Activated naive CD8-positive, alpha-beta T cell treated with anti-CD3 and anti-CD28 coated beads, Interleukin-2, amount 50 U/mL, for 16 hours (primary cell): ENCODE results near the gene MYL4.
A peak's percentile ranks its signal among the peaks of the same experiment; 100 is the strongest.
"Not testable (repeated sequence)": the region's sequence is repeated elsewhere in the genome, so short reads cannot be mapped to it uniquely, and the experiment has no call there.

Experiments used
- DNase-seq: peaks from one replicate; pipeline ENCODE4 v3.0.0-alpha.2; 2020; ENCODE audit warnings: low read depth, low spot score

MYL4 gene

GRCh38 chr17:47243737-47244598 is 34.8 kb downstream of the MYL4 start:
- DNase-seq = no peak

GRCh38 chr17:47244697-47245096 is 35.5 kb downstream of the MYL4 start:
- no peak for DNase-seq

GRCh38 chr17:47246120-47246519 is 37.0 kb downstream of the MYL4 start:
- no peak for DNase-seq

DNA sequence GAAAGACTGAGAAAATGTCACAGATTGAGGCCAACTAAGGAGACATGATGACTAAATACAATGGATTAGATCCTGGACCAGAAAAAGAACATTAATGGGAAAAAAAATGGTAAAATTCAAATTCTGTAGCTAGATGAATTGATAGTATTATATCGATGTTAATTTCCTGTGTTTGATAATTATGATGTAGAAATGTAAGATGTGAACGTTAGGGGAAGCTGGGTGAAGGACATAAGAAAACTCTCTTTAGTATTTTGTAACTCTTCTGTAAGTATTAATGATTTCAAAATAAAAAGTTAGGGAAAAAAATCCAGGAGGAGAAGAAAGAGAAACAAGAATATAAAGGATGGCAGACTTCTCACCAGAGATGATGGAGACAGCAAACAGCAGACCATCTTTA is 41.7 kb downstream of the MYL4 start:
- DNase-seq = no peak

DNA sequence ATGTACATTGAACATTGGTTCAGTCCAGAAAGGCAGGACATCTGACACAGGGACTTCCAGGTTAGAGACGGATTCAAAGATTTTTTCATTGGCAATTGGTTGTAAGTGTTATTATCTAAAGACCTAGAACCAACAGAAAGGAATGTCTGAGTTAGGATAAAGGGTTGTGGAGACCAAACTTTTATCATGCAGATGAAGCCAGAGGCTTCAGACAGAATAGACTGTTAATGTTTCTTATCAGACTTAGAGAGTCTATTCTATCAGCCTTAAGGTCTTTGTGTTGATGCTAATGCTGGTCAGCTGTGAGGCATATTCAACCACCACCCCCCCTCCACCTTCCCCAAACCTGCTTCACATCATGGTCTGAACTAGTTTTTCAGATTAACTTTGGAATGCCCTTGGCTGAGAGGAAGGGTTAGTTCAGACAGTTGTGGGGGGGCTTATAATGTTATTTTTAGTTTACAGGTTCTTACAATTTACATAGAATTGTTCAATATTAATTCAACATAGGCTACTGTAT is 42.3 kb downstream of the MYL4 start:
- no peak for DNase-seq

DNA sequence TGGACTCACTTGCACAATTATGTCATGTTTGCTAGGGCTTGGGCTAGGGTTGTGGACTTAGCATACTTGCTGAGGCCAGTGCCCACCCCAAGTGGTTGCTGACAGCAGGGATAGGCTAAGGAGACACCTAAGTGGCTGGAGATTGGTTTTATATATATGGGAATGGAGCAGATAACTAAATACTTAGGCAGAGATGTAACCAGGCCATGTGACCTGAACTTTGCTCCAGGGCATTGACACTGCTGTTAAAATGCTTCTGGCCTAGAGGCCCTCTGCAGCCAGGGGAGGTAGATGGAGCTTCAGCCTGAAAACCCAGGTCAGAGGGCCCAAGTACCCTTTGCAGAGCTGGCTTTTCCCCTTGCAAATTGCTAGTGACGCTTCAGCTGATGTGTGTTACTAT is 43.1 kb downstream of the MYL4 start:
- DNase-seq = no peak

- no peak for DNase-seq
Measured at GRCh38 chr17:47252766-47253512, 43.8 kb downstream of the MYL4 start.

DNA sequence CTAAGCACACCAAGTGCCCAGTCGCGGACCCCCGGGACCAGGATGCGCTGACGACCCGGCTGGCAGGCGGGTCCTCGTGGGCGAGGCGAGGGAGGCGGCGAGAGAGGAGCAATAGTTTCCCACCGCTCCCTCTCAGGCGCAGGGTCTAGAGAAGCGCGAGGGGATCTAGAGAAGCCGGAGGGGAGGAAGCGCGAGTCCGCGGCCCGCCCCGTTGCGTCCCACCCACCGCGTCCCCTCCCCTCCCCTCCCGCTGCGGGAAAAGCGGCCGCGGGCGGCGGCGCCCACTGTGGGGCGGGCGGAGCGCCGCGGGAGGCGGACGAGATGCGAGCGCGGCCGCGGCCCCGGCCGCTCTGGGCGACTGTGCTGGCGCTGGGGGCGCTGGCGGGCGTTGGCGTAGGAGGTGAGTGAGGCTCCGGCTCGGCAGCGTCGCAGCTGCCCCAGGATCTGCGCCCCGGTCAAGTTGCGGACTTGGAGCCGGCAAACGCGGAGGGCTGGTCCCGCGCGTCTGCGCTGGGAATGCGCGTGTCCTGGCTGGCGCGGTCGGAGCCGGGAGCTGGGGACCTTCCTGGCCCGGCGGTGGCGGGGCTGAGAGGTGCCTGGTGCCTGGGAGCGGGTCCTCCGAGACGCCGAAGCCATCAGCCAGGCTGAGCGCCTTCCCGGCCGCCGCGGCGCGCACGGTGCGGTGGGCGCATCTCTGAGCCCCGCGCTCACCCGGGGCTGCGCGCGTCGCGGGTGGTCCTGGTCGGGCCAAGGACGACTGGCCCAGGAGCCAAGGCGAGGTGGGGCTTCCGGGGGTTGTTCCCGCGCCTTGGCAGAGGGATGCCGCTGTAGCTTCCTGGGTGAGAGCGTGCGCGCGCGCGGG is 44.6 kb downstream of the MYL4 start, which contains the start of gene ITGB3:
Gene ITGB3 (plus strand): TSS at position 287 of the 862 bp plus-strand sequence. CDS start 35 bp downstream, at position 322.
- peak; percentile 11 for DNase-seq

- no peak for DNase-seq
Measured at GRCh38 chr17:47254403-47254943, 45.3 kb downstream of the MYL4 start.

- DNase-seq = no peak
Measured at GRCh38 chr17:47257651-47258339, 48.6 kb downstream of the MYL4 start.

- DNase-seq = no peak
Measured at GRCh38 chr17:47262586-47262985, 53.4 kb downstream of the MYL4 start.

DNA sequence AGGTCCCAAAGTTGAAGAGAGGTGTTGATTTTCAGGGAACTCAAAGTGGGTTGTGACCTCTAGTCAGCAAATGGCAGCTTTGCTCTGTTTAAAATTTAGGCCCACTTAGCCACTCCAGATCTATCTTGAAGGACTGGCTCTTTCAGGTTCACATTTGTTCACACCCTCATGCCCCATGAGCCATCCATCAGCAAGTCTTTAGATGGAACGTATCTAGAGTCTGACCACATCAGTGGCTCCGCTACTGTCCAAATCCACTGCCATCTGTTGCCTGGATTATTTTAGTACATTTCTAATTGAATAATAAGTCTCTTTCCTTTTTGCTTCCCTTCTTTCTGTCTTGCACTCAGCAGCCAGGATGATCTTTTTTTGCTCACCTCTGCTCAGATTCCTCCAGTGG is 55.0 kb downstream of the MYL4 start:
- DNase-seq = no peak

- DNase-seq = no peak
Measured at GRCh38 chr17:47265983-47266541, 56.9 kb downstream of the MYL4 start.

DNA sequence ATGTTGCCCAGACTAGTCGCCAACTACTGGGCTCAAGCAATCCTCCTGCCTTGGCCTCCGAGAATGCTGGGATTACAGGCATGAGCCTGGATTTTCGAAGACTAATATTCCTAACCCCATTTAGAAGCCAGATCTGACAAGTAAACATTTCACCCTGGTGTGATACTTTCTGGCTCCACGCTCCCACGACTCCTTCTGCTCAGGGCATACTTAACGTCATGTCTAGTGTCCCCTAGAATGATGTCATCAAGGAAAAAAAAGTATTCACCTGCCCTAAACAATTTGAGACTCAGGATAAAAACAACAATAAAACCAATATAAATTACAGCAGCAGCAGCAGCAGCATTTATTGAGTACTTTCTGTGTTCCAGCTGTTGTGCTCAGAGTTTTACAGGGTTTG is 57.6 kb downstream of the MYL4 start:
- no peak for DNase-seq

- DNase-seq = no peak
Measured at GRCh38 chr17:47267354-47267828, 58.2 kb downstream of the MYL4 start.

DNA sequence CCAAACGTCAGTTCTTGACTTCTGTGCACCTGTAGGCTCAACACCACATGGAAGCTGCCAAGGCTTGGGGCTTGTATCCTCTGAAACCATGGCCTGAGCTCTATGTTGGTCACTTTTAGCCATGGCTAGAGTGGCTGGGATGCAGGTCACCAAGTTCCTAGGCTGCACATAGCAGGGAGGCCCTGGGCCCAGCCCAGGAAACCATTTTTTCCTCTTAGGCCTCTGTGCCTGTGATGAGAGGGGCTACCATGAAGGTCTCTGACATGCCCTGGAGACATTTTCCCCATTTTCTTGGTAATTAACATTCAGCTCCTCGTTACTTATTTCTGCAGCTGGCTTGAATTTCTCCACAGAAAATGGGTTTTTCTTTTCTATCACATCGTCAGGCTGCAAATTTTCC is 59.8 kb downstream of the MYL4 start:
- DNase-seq = not testable (repeated sequence)

- not testable (repeated sequence) for DNase-seq
Measured at GRCh38 chr17:47269561-47270280, 60.6 kb downstream of the MYL4 start.

DNA sequence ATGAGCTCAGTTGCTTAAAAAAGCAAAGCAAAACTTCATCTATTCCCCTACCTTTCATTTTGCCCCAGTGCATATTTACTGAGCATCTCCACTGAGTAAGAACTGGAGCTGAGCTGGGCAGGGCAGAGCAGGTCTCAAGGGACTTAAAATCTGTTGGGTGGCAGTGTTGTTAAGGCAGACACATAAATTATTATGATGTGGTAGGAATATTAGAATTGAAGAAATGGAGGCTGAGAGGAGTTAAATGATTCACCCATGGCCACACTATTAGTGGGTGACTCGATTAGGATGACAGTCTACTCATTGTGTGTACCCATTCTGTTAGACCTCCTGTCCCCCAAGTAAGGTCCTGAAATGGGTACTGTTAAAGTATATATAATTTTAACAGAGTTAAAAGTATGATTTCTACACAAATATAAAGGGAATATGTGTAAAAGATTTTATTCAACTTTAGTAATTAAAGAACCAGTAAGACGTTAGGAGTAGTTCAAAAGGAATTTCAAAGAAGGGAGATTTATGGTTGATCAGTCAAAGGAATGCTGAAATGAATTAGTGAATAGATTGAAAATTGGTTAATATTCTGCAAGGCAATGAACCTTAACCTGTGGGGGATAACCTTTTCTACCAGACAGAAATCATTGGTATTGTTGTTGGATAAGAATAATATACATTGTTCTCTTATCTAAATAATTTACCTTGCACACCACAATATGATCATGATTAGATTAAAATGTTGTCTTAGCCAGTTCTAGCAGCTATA is 62.0 kb downstream of the MYL4 start:
- no peak for DNase-seq

DNA sequence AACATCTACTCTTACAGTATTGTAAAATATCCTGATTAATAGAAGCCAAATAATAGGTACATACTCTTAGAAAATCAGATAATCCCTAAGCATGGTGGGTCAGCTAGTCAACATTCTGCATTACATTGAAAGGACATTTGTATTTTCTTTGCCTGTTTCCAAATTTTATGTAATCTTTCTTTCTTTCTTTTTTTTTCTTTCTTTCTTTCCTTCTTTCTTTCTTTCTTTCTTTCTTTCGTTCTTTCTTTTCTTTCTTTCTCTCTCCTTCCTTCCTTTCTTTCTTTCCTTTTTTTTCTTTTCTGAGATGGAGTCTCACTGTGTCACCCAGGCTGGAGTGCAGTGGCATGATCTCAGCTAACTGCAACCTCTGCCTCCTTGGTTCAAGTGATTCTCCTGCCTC is 63.3 kb downstream of the MYL4 start:
- DNase-seq = no peak
